WTC11 (cell line): ENCODE results near the gene CD101.

ENCODE experiments used
- ETV6 ChIP-seq: sonication (generic); formaldehyde crosslinking; IDR thresholded peaks from 2 replicates; pipeline ENCODE4 v1.8.1; 2022; ENCODE audit warnings: mild to moderate bottlenecking, missing genetic modification reagents
- GRHL2 ChIP-seq: fragments of 250-450 bp; sonication (Bioruptor Pico); IDR thresholded peaks from 2 replicates; pipeline ENCODE4 v1.8.0; 2022; ENCODE audit warnings: mild to moderate bottlenecking, moderate library complexity; ENCODE audit not compliant: insufficient replicate concordance, severe bottlenecking
- JUN ChIP-seq: sonication (generic); formaldehyde crosslinking; IDR thresholded peaks from 2 replicates; pipeline ENCODE4 v1.8.0; 2023; ENCODE audit warnings: mild to moderate bottlenecking, missing genetic modification reagents
- MXD4 ChIP-seq: fragments of 250-450 bp; sonication (Bioruptor Pico); IDR thresholded peaks from 2 replicates; pipeline ENCODE4 v1.8.0; 2021; ENCODE audit warnings: mild to moderate bottlenecking, moderate library complexity, borderline replicate concordance
- SP1 ChIP-seq: sonication (generic); formaldehyde crosslinking; conservative IDR thresholded peaks from 2 replicates; pipeline ENCODE4 v1.8.1; 2022; ENCODE audit warnings: missing genetic modification reagents
- TF ChIP-seq, protein P1 (sequence below): fragments of 200-600 bp; IDR thresholded peaks from 2 replicates; pipeline ENCODE4 v1.8.0; 2022; ENCODE audit warnings: antibody characterized with exemption
- TF ChIP-seq, protein P2 (sequence below): sonication (generic); formaldehyde crosslinking; IDR thresholded peaks from 2 replicates; pipeline ENCODE4 v1.8.0; 2023; ENCODE audit warnings: missing genetic modification reagents, mild to moderate bottlenecking, borderline replicate concordance
- TF ChIP-seq, protein P3 (sequence below): sonication (generic); formaldehyde crosslinking; IDR thresholded peaks from 2 replicates; pipeline ENCODE4 v1.8.0; 2022; ENCODE audit warnings: mild to moderate bottlenecking, missing genetic modification reagents
- TF ChIP-seq, protein P4 (sequence below): sonication (generic); formaldehyde crosslinking; IDR thresholded peaks from 2 replicates; pipeline ENCODE4 v1.8.1; 2022; ENCODE audit warnings: missing genetic modification reagents, borderline replicate concordance

DNA sequence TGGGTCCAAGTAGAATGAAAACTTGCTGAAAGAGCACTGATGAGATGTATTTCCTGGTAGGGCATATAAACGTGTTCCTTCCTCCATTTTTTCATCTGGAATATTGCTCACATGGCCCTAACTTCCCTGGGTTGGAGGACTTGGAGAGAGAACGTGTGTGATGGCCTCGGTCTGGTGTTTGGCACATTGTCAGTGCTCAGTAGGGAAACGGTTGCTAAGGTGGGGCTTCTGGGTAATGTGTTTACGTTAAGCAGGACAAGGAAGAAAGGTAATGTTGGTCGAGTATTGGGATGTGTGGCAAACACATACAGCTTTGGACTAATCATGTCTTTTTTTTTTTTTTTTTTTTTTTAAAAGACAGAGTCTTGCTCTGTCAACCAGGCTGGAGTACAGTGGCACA lies 64.8 kb downstream of the CD101 start:
- TF ChIP-seq, protein P1, sequence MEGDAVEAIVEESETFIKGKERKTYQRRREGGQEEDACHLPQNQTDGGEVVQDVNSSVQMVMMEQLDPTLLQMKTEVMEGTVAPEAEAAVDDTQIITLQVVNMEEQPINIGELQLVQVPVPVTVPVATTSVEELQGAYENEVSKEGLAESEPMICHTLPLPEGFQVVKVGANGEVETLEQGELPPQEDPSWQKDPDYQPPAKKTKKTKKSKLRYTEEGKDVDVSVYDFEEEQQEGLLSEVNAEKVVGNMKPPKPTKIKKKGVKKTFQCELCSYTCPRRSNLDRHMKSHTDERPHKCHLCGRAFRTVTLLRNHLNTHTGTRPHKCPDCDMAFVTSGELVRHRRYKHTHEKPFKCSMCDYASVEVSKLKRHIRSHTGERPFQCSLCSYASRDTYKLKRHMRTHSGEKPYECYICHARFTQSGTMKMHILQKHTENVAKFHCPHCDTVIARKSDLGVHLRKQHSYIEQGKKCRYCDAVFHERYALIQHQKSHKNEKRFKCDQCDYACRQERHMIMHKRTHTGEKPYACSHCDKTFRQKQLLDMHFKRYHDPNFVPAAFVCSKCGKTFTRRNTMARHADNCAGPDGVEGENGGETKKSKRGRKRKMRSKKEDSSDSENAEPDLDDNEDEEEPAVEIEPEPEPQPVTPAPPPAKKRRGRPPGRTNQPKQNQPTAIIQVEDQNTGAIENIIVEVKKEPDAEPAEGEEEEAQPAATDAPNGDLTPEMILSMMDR, result no peak
- no peak for TF ChIP-seq MXD4
- TF ChIP-seq, protein P2, sequence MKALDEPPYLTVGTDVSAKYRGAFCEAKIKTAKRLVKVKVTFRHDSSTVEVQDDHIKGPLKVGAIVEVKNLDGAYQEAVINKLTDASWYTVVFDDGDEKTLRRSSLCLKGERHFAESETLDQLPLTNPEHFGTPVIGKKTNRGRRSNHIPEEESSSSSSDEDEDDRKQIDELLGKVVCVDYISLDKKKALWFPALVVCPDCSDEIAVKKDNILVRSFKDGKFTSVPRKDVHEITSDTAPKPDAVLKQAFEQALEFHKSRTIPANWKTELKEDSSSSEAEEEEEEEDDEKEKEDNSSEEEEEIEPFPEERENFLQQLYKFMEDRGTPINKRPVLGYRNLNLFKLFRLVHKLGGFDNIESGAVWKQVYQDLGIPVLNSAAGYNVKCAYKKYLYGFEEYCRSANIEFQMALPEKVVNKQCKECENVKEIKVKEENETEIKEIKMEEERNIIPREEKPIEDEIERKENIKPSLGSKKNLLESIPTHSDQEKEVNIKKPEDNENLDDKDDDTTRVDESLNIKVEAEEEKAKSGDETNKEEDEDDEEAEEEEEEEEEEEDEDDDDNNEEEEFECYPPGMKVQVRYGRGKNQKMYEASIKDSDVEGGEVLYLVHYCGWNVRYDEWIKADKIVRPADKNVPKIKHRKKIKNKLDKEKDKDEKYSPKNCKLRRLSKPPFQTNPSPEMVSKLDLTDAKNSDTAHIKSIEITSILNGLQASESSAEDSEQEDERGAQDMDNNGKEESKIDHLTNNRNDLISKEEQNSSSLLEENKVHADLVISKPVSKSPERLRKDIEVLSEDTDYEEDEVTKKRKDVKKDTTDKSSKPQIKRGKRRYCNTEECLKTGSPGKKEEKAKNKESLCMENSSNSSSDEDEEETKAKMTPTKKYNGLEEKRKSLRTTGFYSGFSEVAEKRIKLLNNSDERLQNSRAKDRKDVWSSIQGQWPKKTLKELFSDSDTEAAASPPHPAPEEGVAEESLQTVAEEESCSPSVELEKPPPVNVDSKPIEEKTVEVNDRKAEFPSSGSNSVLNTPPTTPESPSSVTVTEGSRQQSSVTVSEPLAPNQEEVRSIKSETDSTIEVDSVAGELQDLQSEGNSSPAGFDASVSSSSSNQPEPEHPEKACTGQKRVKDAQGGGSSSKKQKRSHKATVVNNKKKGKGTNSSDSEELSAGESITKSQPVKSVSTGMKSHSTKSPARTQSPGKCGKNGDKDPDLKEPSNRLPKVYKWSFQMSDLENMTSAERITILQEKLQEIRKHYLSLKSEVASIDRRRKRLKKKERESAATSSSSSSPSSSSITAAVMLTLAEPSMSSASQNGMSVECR, result no peak
- TF ChIP-seq, protein P3, sequence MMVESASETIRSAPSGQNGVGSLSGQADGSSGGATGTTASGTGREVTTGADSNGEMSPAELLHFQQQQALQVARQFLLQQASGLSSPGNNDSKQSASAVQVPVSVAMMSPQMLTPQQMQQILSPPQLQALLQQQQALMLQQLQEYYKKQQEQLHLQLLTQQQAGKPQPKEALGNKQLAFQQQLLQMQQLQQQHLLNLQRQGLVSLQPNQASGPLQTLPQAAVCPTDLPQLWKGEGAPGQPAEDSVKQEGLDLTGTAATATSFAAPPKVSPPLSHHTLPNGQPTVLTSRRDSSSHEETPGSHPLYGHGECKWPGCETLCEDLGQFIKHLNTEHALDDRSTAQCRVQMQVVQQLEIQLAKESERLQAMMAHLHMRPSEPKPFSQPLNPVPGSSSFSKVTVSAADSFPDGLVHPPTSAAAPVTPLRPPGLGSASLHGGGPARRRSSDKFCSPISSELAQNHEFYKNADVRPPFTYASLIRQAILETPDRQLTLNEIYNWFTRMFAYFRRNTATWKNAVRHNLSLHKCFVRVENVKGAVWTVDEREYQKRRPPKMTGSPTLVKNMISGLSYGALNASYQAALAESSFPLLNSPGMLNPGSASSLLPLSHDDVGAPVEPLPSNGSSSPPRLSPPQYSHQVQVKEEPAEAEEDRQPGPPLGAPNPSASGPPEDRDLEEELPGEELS (CRISPR knock-in tag), result no peak
- TF ChIP-seq SP1 (CRISPR knock-in tag), result no peak
- TF ChIP-seq JUN, result no peak
- TF ChIP-seq ETV6 (CRISPR knock-in tag), result no peak
- no peak for TF ChIP-seq GRHL2 (CRISPR knock-in tag)
- TF ChIP-seq, protein P4, sequence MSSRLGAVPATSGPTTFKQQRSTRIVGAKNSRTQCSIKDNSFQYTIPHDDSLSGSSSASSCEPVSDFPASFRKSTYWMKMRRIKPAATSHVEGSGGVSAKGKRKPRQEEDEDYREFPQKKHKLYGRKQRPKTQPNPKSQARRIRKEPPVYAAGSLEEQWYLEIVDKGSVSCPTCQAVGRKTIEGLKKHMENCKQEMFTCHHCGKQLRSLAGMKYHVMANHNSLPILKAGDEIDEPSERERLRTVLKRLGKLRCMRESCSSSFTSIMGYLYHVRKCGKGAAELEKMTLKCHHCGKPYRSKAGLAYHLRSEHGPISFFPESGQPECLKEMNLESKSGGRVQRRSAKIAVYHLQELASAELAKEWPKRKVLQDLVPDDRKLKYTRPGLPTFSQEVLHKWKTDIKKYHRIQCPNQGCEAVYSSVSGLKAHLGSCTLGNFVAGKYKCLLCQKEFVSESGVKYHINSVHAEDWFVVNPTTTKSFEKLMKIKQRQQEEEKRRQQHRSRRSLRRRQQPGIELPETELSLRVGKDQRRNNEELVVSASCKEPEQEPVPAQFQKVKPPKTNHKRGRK, result no peak
